ENCODE data around the gene DLEU7. TPM values are rescaled to one million over a fixed set of nuclear protein-coding genes. Genes with fewer than 3 reads are reported as not detected.

DLEU7 gene
- total and polyA plus RNA-seq, 9 of the 15 experiments (the other 6 are each of a cell fraction or from before 2014, with no cell fraction given), result 0.03 to 0.06 TPM; not detected in 7

- H2AFZ ChIP-seq (ENCODE audit: low read depth, low read length), result no peak overlapping the region
- in situ Hi-C loops (cut with MboI), result no loop called here
- H3K27ac ChIP-seq (ENCODE audit: extremely low read depth, low read depth, low read length), result no peak overlapping the region
- H3K36me3 ChIP-seq (ENCODE audit: control insufficient read depth, insufficient read depth, low read length), result no peaks in the 10 kb centered on the region
- H3K9me1 ChIP-seq (ENCODE audit: control insufficient read depth, insufficient read depth, low read length), result no peaks in the 10 kb centered on the region
- no peaks in the 10 kb centered on the region for H4K20me1 ChIP-seq (replicated peaks; ENCODE audit: control insufficient read depth, insufficient read depth, low read length)
- H3K79me2 ChIP-seq (ENCODE audit: control insufficient read depth, insufficient read depth, low read length), result no peaks in the 10 kb centered on the region
- no TSS peak for BruUV-seq (replicated peaks)
- no peaks in the 10 kb centered on the region for H3K4me1 ChIP-seq (replicated peaks in 1 of 2; ENCODE audit: control insufficient read depth in 2 of 2, insufficient read depth in 2 of 2, low read length in 2 of 2)
- FAIRE-seq (no peak), DNase-seq (ENCODE audit: extremely low read depth in 1 of 4, low spot score in 3 of 4) (no peak), ATAC-seq (no peak)
- CTCF ChIA-PET (ENCODE audit: low intra/inter-chr PET ratio), result no interaction called here
- intact Hi-C loops (cut with micrococcal nuclease), result no loop called here
- H3K4me2 ChIP-seq (ENCODE audit: insufficient read depth, low read length), result no peak overlapping the region
- H3K9ac ChIP-seq (ENCODE audit: insufficient read depth in 1 of 2, low read depth in 2 of 2, low read length in 2 of 2), result no peak overlapping the region
- POLR2A ChIA-PET, result no interaction called here
- H3K4me3 ChIP-seq, result no peak overlapping the region
- H3K9me3 ChIP-seq (replicated peaks; ENCODE audit: control insufficient read depth, insufficient read depth, low read depth, low read length), result no peaks in the 10 kb centered on the region
- WGBS (ENCODE audit: insufficient coverage, low coverage, missing lambda C conversion rate), result 0% methylated on average over 3 of the region's 3 CpGs
- no peaks in the 10 kb centered on the region for H3K27me3 ChIP-seq (ENCODE audit: control insufficient read depth in 2 of 2, insufficient read depth in 2 of 2, low read length in 2 of 2)
- no peak for TF ChIP-seq NFIC (IDR thresholded peaks at IDR 0.05)
- TF ChIP-seq FOSL1 (tag; conservative IDR thresholded peaks at IDR 0.05), result no peak
- TF ChIP-seq ZNF354B (CRISPR knock-in tag; IDR thresholded peaks at IDR 0.05), result no peak
- TF ChIP-seq MBD2 (IDR thresholded peaks at IDR 0.05; ENCODE audit: borderline replicate concordance, low read depth), result no peak
- TF ChIP-seq ZBED1 (IDR thresholded peaks at IDR 0.05), result no peak
- no peak for TF ChIP-seq TCF3 (CRISPR knock-in tag; IDR thresholded peaks at IDR 0.05)
- no peak for TF ChIP-seq RAD21 (CRISPR knock-in tag; conservative IDR thresholded peaks at IDR 0.05 in 1 of 2, IDR thresholded peaks at IDR 0.05 in 1 of 2)
- no peak for TF ChIP-seq ZNF217 (CRISPR knock-in tag; IDR thresholded peaks at IDR 0.05)
- no peak for TF ChIP-seq HDAC2 (IDR thresholded peaks at IDR 0.05)
- TF ChIP-seq DLX4 (CRISPR knock-in tag; IDR thresholded peaks at IDR 0.05), result no peak
- TF ChIP-seq WHSC1 (IDR thresholded peaks at IDR 0.05; ENCODE audit: low read length), result no peak
- no peak for TF ChIP-seq CBFA2T3 (IDR thresholded peaks at IDR 0.05)
- TF ChIP-seq KLF13 (tag; IDR thresholded peaks at IDR 0.05; ENCODE audit: borderline replicate concordance, low read depth), result no peak
- no peak for TF ChIP-seq E2F8 (IDR thresholded peaks at IDR 0.05; ENCODE audit: low read depth, partially characterized antibody)
- TF ChIP-seq KHSRP (IDR thresholded peaks at IDR 0.05), result no peak
- TF ChIP-seq ZNF551 (CRISPR knock-in tag; IDR thresholded peaks at IDR 0.05), result no peak
Observed at GRCh38 chr13:50829226-50829625, 14.3 kb downstream of the DLEU7 start.

Measured in K562 (cell line).